Measurements from ENCODE around the gene RGL1. TPM values are rescaled to one million over a fixed set of nuclear protein-coding genes. Genes with fewer than 3 reads are reported as not detected.

RGL1 gene
- total RNA-seq, 6 experiments from 2014 or later: 12.0 to 16.8 (median 14.7) TPM

GRCh38 chr1:183834568-183834967 lies 29.6 kb downstream of the RGL1 start:
- Mint-ChIP-seq H3K27ac (no peak overlapping the region), H3K4me3 (no peak overlapping the region), H3K4me1 (ENCODE audit: low read depth) (peaks cover 12% of the 10 kb centered on the region), H3K27me3 (ENCODE audit: insufficient read depth) (no peaks in the 10 kb centered on the region), H3K36me3 (ENCODE audit: low read depth) (peaks cover 12% of the 10 kb centered on the region), H3K9me3 (no peaks in the 10 kb centered on the region)
- DNase-seq: no peak
- TF ChIP-seq CTCF (IDR thresholded peaks at IDR 0.05): no peak

GRCh38 chr1:183836598-183836997 lies 31.7 kb downstream of the RGL1 start:
- no peak for DNase-seq
- no peak for TF ChIP-seq CTCF (IDR thresholded peaks at IDR 0.05)
- no peak overlapping the region for H3K27ac Mint-ChIP-seq
- H3K4me1 Mint-ChIP-seq (ENCODE audit: low read depth): peaks cover 25% of the 10 kb centered on the region
- peaks cover 13% of the 10 kb centered on the region for H3K36me3 Mint-ChIP-seq (ENCODE audit: low read depth)
- no peak overlapping the region for H3K4me3 Mint-ChIP-seq
- no peaks in the 10 kb centered on the region for H3K27me3 Mint-ChIP-seq (ENCODE audit: insufficient read depth)
- no peaks in the 10 kb centered on the region for H3K9me3 Mint-ChIP-seq

GRCh38 chr1:183837062-183837461 lies 32.1 kb downstream of the RGL1 start:
- Mint-ChIP-seq H3K27ac (no peak overlapping the region), H3K9me3 (no peaks in the 10 kb centered on the region), H3K4me3 (no peak overlapping the region), H3K4me1 (ENCODE audit: low read depth) (peaks cover 30% of the 10 kb centered on the region), H3K36me3 (ENCODE audit: low read depth) (peaks cover 13% of the 10 kb centered on the region), H3K27me3 (ENCODE audit: insufficient read depth) (no peaks in the 10 kb centered on the region)
- no peak for TF ChIP-seq CTCF (IDR thresholded peaks at IDR 0.05)
- no peak for DNase-seq

- H3K9me3 Mint-ChIP-seq: no peaks in the 10 kb centered on the region
- TF ChIP-seq CTCF (IDR thresholded peaks at IDR 0.05): no peak
- H3K4me3 Mint-ChIP-seq: no peak overlapping the region
- H3K27me3 Mint-ChIP-seq (ENCODE audit: insufficient read depth): peaks cover 1% of the 10 kb centered on the region; the same call in 1 of the 2 replicates
- H3K27ac Mint-ChIP-seq: no peak overlapping the region
- H3K4me1 Mint-ChIP-seq (ENCODE audit: low read depth): peaks cover 41% of the 10 kb centered on the region
- no peak for DNase-seq
- H3K36me3 Mint-ChIP-seq (ENCODE audit: low read depth): peaks cover 13% of the 10 kb centered on the region
Measured at GRCh38 chr1:183838221-183838620, 33.3 kb downstream of the RGL1 start.

GRCh38 chr1:183840140-183840539 lies 35.2 kb downstream of the RGL1 start:
- Mint-ChIP-seq H3K9me3 (no peaks in the 10 kb centered on the region), H3K36me3 (ENCODE audit: low read depth) (peaks cover 13% of the 10 kb centered on the region), H3K27me3 (ENCODE audit: insufficient read depth) (peaks cover 1% of the 10 kb centered on the region; the same call in 1 of the 2 replicates), H3K27ac (peak overlapping the region; percentile 49), H3K4me3 (peak overlapping the region; percentile 18; the same call in 1 of the 2 replicates), H3K4me1 (ENCODE audit: low read depth) (peaks cover 57% of the 10 kb centered on the region)
- DNase-seq: peak; percentile 44
- TF ChIP-seq CTCF (IDR thresholded peaks at IDR 0.05): no peak

GRCh38 chr1:183841550-183841949 lies 36.6 kb downstream of the RGL1 start:
- H3K36me3 Mint-ChIP-seq (ENCODE audit: low read depth): peaks cover 20% of the 10 kb centered on the region
- peaks cover 1% of the 10 kb centered on the region; the same call in 1 of the 2 replicates for H3K27me3 Mint-ChIP-seq (ENCODE audit: insufficient read depth)
- H3K4me1 Mint-ChIP-seq (ENCODE audit: low read depth): peaks cover 69% of the 10 kb centered on the region
- TF ChIP-seq CTCF (IDR thresholded peaks at IDR 0.05): no peak
- peak overlapping the region; percentile 78 for H3K27ac Mint-ChIP-seq
- no peaks in the 10 kb centered on the region for H3K9me3 Mint-ChIP-seq
- peak overlapping the region; percentile 62 for H3K4me3 Mint-ChIP-seq
- peak; percentile 17 for DNase-seq
